Nephron (organoid): Measurements from ENCODE around the gene WWOX.

ENCODE experiments used
- H3K27ac Mint-ChIP-seq, 3 experiments: 2 replicates each; pipeline ENCODE4 v1.8.0; 2020; ENCODE audit warnings: mixed read lengths in 3 of 3, mild to moderate bottlenecking in 2 of 3, moderate library complexity in 1 of 3
- H3K27me3 Mint-ChIP-seq: 2 replicates; pipeline ENCODE4 v1.8.0; 2021; ENCODE audit warnings: low read depth, mild to moderate bottlenecking, moderate library complexity, mixed read lengths
- H3K36me3 Mint-ChIP-seq: 2 replicates; pipeline ENCODE4 v1.8.0; 2020; ENCODE audit warnings: low read depth, mixed read lengths
- H3K4me1 Mint-ChIP-seq: 2 replicates; pipeline ENCODE4 v1.8.0; 2020; ENCODE audit warnings: mixed read lengths
- H3K4me3 Mint-ChIP-seq, 3 experiments: 2 replicates each; pipeline ENCODE4 v1.8.0; 2020; ENCODE audit warnings: mild to moderate bottlenecking in 3 of 3, mixed read lengths in 3 of 3, moderate library complexity in 2 of 3
- H3K9me3 Mint-ChIP-seq: 2 replicates; pipeline ENCODE4 v1.8.0; 2020; ENCODE audit warnings: mixed read lengths
- TF ChIP-seq, protein P1 (sequence below), 3 experiments: fragments of 200-600 bp; sonication (generic); IDR thresholded peaks; one replicate each; pipeline ENCODE4 v1.5.0; 2021; ENCODE audit warnings: antibody characterized with exemption in 3 of 3; ENCODE audit not compliant: unreplicated experiment in 3 of 3

WWOX gene

DNA sequence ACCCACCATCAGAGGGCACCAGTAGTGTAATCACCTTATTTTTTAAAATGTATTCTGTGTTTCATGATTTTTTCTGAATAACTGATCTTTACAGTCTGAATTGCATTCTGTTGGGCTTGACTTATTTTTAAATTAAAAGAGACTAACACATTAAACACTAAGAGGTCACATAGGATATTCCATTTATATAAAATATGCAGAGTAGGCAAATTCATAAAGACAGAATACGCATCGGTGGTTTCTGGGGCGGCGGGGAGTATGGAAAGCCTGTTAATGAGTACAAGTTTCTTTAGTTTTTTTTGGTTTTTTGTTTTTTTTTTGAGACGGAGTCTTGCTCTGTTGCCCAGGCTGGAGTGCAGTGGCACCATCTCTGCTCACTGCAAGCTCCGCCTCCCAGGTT is 366.3 kb downstream of the WWOX start:
- peaks cover 16% of the 10 kb centered on the region for H3K36me3 Mint-ChIP-seq
- H3K4me3 Mint-ChIP-seq, result no peak overlapping the region
- TF ChIP-seq, protein P1, sequence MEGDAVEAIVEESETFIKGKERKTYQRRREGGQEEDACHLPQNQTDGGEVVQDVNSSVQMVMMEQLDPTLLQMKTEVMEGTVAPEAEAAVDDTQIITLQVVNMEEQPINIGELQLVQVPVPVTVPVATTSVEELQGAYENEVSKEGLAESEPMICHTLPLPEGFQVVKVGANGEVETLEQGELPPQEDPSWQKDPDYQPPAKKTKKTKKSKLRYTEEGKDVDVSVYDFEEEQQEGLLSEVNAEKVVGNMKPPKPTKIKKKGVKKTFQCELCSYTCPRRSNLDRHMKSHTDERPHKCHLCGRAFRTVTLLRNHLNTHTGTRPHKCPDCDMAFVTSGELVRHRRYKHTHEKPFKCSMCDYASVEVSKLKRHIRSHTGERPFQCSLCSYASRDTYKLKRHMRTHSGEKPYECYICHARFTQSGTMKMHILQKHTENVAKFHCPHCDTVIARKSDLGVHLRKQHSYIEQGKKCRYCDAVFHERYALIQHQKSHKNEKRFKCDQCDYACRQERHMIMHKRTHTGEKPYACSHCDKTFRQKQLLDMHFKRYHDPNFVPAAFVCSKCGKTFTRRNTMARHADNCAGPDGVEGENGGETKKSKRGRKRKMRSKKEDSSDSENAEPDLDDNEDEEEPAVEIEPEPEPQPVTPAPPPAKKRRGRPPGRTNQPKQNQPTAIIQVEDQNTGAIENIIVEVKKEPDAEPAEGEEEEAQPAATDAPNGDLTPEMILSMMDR (IDR thresholded peaks at IDR 0.05; ENCODE audit: unreplicated experiment in 3 of 3), result no peak
- H3K4me1 Mint-ChIP-seq, result peaks cover 26% of the 10 kb centered on the region
- no peak overlapping the region for H3K27ac Mint-ChIP-seq
- peaks cover 44% of the 10 kb centered on the region for H3K27me3 Mint-ChIP-seq
- H3K9me3 Mint-ChIP-seq, result peaks cover 13% of the 10 kb centered on the region

DNA sequence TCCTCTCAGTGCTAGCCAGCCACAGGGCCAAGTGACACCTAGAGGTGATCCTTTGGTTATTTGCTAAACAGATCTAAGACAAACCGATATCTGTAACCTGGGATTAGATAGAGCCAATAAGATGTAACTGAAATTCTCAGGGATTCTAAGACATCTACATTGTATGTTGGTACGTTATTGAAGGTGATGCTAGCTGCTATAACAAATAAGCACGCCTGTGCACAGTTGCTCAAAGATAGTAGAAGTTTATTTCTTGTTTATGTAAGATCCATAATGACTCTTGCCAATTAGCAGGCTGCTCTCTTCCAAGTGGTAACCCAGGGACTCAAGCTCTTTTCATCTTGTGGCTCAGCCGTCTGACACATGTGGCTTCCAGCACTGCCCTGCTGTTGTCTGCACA is 370.3 kb downstream of the WWOX start:
- H3K27ac Mint-ChIP-seq, result no peak overlapping the region
- peaks cover 6% of the 10 kb centered on the region for H3K36me3 Mint-ChIP-seq
- no peak overlapping the region for H3K4me3 Mint-ChIP-seq
- peaks cover 6% of the 10 kb centered on the region for H3K9me3 Mint-ChIP-seq
- H3K4me1 Mint-ChIP-seq, result no peaks in the 10 kb centered on the region
- TF ChIP-seq, protein P1 (IDR thresholded peaks at IDR 0.05; ENCODE audit: unreplicated experiment in 3 of 3), result no peak
- peaks cover 20% of the 10 kb centered on the region for H3K27me3 Mint-ChIP-seq

DNA sequence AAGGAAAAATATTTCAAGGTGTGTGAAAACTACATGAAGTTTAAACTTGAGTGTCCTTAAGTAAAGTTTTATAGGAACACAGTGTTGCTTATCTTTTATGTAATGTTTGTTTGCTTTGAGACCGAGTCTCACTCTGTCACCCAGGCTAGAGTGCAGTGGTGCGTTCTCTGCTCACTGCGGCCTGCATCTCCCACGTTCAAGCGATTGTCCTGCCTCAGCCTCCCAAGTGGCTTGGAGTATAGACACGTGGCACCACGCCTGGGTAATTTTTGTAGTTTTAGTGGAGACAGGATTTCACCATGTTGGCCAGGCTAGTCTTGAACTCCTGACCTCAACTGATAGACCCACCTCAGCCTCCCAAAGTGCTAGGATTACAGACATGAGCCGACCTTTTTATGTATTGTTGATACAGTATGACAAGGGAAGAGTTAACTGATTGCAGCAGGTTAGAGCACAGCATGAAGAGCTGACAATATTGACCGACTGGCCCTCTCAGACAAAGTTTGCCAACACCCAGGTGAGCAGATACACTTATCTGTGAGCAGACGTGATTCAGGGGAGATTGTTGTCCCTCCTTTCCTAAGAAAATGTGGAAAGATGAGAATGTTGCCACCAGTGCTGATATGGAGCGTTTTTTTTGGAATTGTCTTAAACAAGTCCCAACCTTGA is 373.7 kb downstream of the WWOX start:
- Mint-ChIP-seq H3K27me3 (peaks cover 10% of the 10 kb centered on the region), H3K4me3 (no peak overlapping the region), H3K36me3 (peaks cover 5% of the 10 kb centered on the region), H3K4me1 (no peaks in the 10 kb centered on the region), H3K27ac (no peak overlapping the region), H3K9me3 (no peaks in the 10 kb centered on the region)
- TF ChIP-seq, protein P1 (IDR thresholded peaks at IDR 0.05; ENCODE audit: unreplicated experiment in 3 of 3), result no peak

DNA sequence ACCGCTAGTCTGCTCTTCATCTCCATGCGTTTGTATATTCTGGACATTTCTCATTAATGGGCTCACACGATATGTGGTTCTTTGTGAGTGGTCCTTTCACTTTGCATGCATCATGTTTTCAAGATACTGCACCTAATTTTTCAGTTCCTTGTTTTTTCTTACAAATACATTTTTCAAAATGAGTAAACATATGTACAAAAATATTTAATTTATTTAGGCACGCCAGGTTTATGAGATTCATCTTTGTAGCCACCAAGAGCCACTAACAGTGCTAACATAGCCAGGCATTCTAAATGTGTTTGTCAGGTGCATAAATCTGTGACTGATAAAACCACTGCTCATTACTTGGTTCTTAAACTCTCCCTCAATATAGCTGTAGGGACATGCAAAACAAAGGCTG is 375.3 kb downstream of the WWOX start:
- H3K27ac Mint-ChIP-seq, result no peak overlapping the region
- no peaks in the 10 kb centered on the region for H3K9me3 Mint-ChIP-seq
- H3K4me3 Mint-ChIP-seq, result no peak overlapping the region
- TF ChIP-seq, protein P1 (IDR thresholded peaks at IDR 0.05; ENCODE audit: unreplicated experiment in 3 of 3), result no peak
- H3K4me1 Mint-ChIP-seq, result no peaks in the 10 kb centered on the region
- H3K27me3 Mint-ChIP-seq, result peaks cover 9% of the 10 kb centered on the region
- H3K36me3 Mint-ChIP-seq, result peaks cover 5% of the 10 kb centered on the region

DNA sequence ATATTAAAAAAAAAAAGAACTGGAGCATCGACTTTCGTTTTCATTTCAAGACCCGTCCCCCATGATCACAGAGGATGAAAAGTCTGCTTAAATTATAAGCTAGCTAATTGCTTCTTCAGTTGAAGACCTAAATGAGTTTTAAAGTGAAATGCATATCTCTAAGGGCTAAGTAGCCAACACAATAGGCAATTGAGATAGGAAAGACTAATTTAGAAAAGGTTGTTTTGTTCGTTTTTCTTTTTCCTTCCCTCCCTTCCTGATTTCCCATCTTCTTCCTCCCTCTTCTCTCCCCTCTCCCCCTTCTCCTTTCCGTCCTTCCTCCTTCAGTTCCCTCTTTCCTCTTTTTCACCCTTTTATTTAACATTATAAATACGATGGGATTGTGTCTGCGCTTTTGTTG is 377.2 kb downstream of the WWOX start:
- Mint-ChIP-seq H3K9me3 (peaks cover 2% of the 10 kb centered on the region), H3K27me3 (peaks cover 6% of the 10 kb centered on the region), H3K4me3 (no peak overlapping the region), H3K27ac (no peak overlapping the region), H3K36me3 (no peaks in the 10 kb centered on the region), H3K4me1 (no peaks in the 10 kb centered on the region)
- TF ChIP-seq, protein P1 (IDR thresholded peaks at IDR 0.05; ENCODE audit: unreplicated experiment in 3 of 3), result no peak

DNA sequence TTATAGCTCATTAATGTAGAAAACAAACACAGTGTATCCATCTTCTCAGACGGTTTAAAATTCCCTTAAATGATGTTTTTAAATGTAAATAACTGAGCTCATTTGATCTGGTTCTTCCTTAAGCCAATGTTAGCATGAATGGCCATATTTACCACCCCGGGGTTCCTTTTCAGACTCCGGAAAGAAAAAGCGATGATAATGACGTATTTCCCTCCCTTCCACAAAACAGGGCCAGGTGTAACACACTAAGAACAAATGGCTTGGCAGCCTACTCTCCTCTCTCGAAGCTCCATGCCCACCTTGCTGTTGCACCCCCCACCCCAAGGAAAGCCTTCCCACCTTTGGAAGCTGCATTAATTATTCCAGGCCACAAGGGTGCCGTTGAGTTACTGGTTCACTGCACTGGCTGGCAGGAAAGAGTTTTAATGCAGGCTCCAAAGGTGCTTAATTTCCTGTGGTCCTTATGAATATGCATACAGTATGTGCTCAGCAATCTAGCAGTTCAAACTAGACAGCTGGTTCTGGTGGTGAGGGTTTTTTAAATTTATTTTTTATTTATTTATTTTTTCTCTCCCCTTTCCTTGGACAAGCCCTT is 378.9 kb downstream of the WWOX start:
- TF ChIP-seq, protein P1 (IDR thresholded peaks at IDR 0.05; ENCODE audit: unreplicated experiment in 3 of 3), result peak in 1 of 3 experiments; percentile 11
- Mint-ChIP-seq H3K27ac (peak overlapping the region in 1 of 3 experiments; percentile 40), H3K36me3 (no peaks in the 10 kb centered on the region), H3K4me1 (no peaks in the 10 kb centered on the region), H3K27me3 (peaks cover 7% of the 10 kb centered on the region), H3K9me3 (peaks cover 2% of the 10 kb centered on the region), H3K4me3 (no peak overlapping the region)
